Measurements from ENCODE around the gene TRIM36.
A peak's percentile ranks its signal among the peaks of the same experiment; 100 is the strongest.

- TF ChIP-seq CTCF (IDR thresholded peaks at IDR 0.05): no peak
- TF ChIP-seq POLR2A (IDR thresholded peaks at IDR 0.05): no peak
- peak in 1 of 2 donors; percentile 15 for TF ChIP-seq EP300 (IDR thresholded peaks at IDR 0.05)
These were observed 39.6 kb upstream of the TRIM36 start for GRCh38 chr5:115209279-115209678.

All from tibial nerve (tissue), 4 donors.